ENCODE data around the gene PLPP1.

GRCh38 chr5:55551904-55552303 lies 17.1 kb upstream of the PLPP1 start:
- TF ChIP-seq JUN (IDR thresholded peaks at IDR 0.05; ENCODE audit: low read depth, low read length) (no peak), POU5F1 (IDR thresholded peaks at IDR 0.05; ENCODE audit: low read depth, low read length) (no peak), RBBP5 (IDR thresholded peaks at IDR 0.05; ENCODE audit: borderline replicate concordance, low read depth, low read length) (no peak), ZNF274 (IDR thresholded peaks at IDR 0.05; ENCODE audit: borderline replicate concordance, extremely low read depth, low read length) (no peak), CTCF (IDR thresholded peaks at IDR 0.05; ENCODE audit: control extremely low read depth in 1 of 3, insufficient read depth in 1 of 3, low read depth in 1 of 3, low read length in 3 of 3) (no peak), POLR2A (IDR thresholded peaks at IDR 0.05; ENCODE audit: control extremely low read depth in 1 of 2, low read depth in 2 of 2, low read length in 2 of 2) (no peak), TAF1 (IDR thresholded peaks at IDR 0.05; ENCODE audit: low read depth, low read length) (no peak)

All from H1 (cell line).